GM23248 (cell line): ENCODE results near the gene BTBD19. TPM values are rescaled to one million over a fixed set of nuclear protein-coding genes. Genes with fewer than 3 reads are reported as not detected.
"Not testable (repeated sequence)": the region's sequence is repeated elsewhere in the genome, so short reads cannot be mapped to it uniquely, and the experiment has no call there.

Experiments used
- DNase-seq: peaks from one replicate; pipeline ENCODE4 v3.0.0-alpha.2; 2015
- H2AFZ ChIP-seq: fragments of 200-600 bp; sonication (generic); 2 replicates; pipeline ENCODE4 v1.6.1; 2016; ENCODE audit warnings: antibody characterized with exemption
- H3F3A ChIP-seq: fragments of 200-600 bp; sonication (generic); 2 replicates; pipeline ENCODE4 v1.6.1; 2016; ENCODE audit warnings: mild to moderate bottlenecking, antibody characterized with exemption, mixed run types; ENCODE audit not compliant: insufficient read depth
- H3K27ac ChIP-seq: fragments of 200-600 bp; sonication (generic); 2 replicates; pipeline ENCODE4 v1.5.1; 2016; ENCODE audit warnings: mild to moderate bottlenecking
- H3K27me3 ChIP-seq: fragments of 200-600 bp; sonication (generic); replicated peaks from 2 replicates; pipeline ENCODE4 v1.6.1; 2016; ENCODE audit warnings: mild to moderate bottlenecking; ENCODE audit not compliant: insufficient read depth
- H3K36me3 ChIP-seq: fragments of 200-600 bp; sonication (generic); 2 replicates; pipeline ENCODE4 v1.6.1; 2016; ENCODE audit warnings: low read depth, mild to moderate bottlenecking
- H3K4me1 ChIP-seq: fragments of 200-600 bp; sonication (generic); 2 replicates; pipeline ENCODE4 v1.6.1; 2016; ENCODE audit warnings: mild to moderate bottlenecking; ENCODE audit not compliant: insufficient read depth
- H3K4me2 ChIP-seq: fragments of 200-600 bp; sonication (generic); one replicate; pipeline ENCODE4 v1.6.1; 2016; ENCODE audit warnings: mild to moderate bottlenecking; ENCODE audit not compliant: unreplicated experiment
- H3K4me3 ChIP-seq: fragments of 200-600 bp; sonication (generic); 2 replicates; pipeline ENCODE4 v1.5.1; 2016; ENCODE audit warnings: mild to moderate bottlenecking
- H3K79me2 ChIP-seq: fragments of 200-600 bp; sonication (generic); 2 replicates; pipeline ENCODE4 v1.6.1; 2016; ENCODE audit warnings: mild to moderate bottlenecking; ENCODE audit not compliant: insufficient read depth
- H3K9ac ChIP-seq: fragments of 200-600 bp; sonication (generic); 2 replicates; pipeline ENCODE4 v1.6.1; 2016; ENCODE audit warnings: mild to moderate bottlenecking
- H3K9me2 ChIP-seq: fragments of 200-600 bp; sonication (generic); 2 replicates; pipeline ENCODE4 v1.6.1; 2016; ENCODE audit warnings: mixed run types, mild to moderate bottlenecking, moderate library complexity; ENCODE audit not compliant: insufficient read depth
- H3K9me3 ChIP-seq: fragments of 200-600 bp; sonication (generic); one replicate; pipeline ENCODE4 v1.6.1; 2017; ENCODE audit warnings: low read depth
- H4K20me1 ChIP-seq: fragments of 200-600 bp; sonication (generic); 2 replicates; pipeline ENCODE4 v1.6.0; 2016; ENCODE audit not compliant: insufficient read depth
- EZH2 ChIP-seq: fragments of 200-600 bp; sonication (generic); IDR thresholded peaks from 2 replicates; pipeline ENCODE4 v1.6.1; 2018; ENCODE audit warnings: antibody characterized with exemption, mild to moderate bottlenecking; ENCODE audit not compliant: insufficient read depth, poor library complexity, severe bottlenecking
- EZH2phosphoT487 ChIP-seq: fragments of 200-600 bp; sonication (generic); IDR thresholded peaks from 2 replicates; pipeline ENCODE4 v1.6.1; 2018; ENCODE audit warnings: antibody characterized with exemption, moderate library complexity, mild to moderate bottlenecking, low read depth; ENCODE audit not compliant: insufficient read depth
- WGBS, 2 experiments: methylation state at CpG; one replicate each; pipeline ENCODE4 v1.1.6; 2015 to 2017; ENCODE audit warnings: low lambda C conversion rate in 2 of 2, low coverage in 1 of 2; ENCODE audit errors: missing lambda C conversion rate in 2 of 2; 5-methylcytosine and 5-hydroxymethylcytosine counted together
- in situ Hi-C: fragments of 300-500 bp; cut with MboI; formaldehyde crosslinking; loops from 2 replicates; pipeline ENCODE4 v1.15.0; 2020
- polyA plus RNA-seq: library from polyadenylated mRNA; unstranded; fragments of >200 nt; fragmentation: Nextera tagmentation; extraction: Ambion mirVana; gene quantifications from 2 replicates; pipeline ENCODE4 v1.2.1, GENCODE V29; 2016
- total RNA-seq: library from RNA; depleted of rRNA; stranded (reverse); fragments of >200 nt; shearing (Covaris generic); gene quantifications from 2 replicates; pipeline ENCODE4 v1.2.3, GENCODE V29; 2014; rRNA removed

Gene BTBD19
- total RNA-seq (8.0 and 12.0 TPM in 2 replicates), polyA plus RNA-seq (9.4 and 12.1 TPM in 2 replicates)

DNA sequence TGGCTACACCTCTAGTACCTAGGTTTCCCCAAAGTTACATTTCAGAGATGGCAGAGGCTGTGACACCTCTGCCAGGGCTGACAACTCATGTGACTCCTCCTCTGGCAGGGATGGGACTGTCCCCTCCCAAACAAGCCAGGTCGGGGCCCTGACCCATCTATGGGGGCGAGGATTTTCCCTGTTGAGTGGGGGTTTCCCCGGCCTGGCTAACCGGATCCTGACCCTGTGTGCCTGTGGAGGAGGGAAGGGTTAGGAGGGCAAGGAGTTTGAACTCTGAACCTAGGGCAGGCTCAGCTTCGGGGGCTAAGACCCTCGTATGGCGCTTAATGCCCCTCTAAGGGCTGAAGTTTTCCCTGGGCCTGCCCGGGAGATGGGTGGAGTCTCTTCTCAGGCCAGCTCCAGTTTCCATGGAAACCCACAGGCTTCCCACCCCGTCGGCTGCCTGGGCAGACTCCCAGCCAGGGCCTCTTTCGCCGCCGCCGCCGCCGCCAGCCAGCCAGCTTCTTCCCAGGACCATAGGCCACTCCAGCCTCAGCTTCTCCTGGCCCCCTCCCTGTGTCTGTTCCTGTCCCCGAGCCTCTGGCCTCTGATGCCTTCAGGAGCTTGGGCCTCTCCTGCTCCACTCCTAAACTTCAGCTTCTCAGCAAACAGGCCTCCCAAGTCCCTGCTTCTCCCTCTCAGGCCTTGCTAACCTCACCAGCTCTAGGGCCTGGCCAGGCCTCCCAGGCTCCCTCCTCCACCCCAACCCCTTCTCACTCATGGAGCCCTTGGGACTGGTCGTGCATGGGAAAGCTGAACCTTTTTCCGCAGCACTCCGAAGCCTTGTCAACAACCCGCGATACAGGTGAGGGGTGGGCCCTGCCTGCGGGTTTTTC, at the start of gene BTBD19:
BTBD19 (plus strand) TSS at position 461 of the 875 bp plus-strand sequence; CDS start at position 759, 298 bp downstream.
- TF ChIP-seq EZH2phosphoT487 (no peak), EZH2 (no peak)
- peaks cover 51% of the 10 kb centered on the region for H3K79me2 ChIP-seq
- H3K4me2 ChIP-seq, result peak within 1 kb of the TSS; percentile 92

DNA sequence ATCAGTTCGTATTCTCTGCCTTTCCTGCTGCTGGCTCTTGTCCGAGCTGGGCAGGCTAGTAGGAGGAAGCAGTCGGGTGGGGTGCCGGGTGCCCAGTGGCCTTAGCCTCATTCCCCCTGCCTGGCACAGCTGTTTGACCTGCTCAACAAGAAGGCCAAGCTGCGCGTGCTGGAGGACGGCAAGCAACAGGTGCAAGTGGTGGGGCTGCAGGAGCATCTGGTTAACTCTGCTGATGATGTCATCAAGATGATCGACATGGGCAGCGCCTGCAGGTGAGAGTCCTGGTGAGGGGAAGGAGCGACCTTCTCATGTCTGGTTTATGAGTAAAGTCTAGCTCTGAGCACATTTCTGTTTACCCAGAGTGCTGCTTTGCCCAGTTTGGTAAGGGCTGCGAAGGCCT, 49.2 kb upstream of the BTBD19 start:
- in situ Hi-C loops, result no loop called here
- Histone ChIP-seq H3K27ac (no peak overlapping the region), H3K4me3 (no peak overlapping the region), H2AFZ (no peak overlapping the region), H3K79me2 (no peaks in the 10 kb centered on the region), H3K36me3 (no peaks in the 10 kb centered on the region), H3K4me2 (no peak overlapping the region), H3K27me3 (no peaks in the 10 kb centered on the region), H3K4me1 (no peaks in the 10 kb centered on the region), H3K9me3 (no peaks in the 10 kb centered on the region), H4K20me1 (no peaks in the 10 kb centered on the region), H3K9ac (no peak overlapping the region), H3F3A (no peaks in the 10 kb centered on the region), H3K9me2 (no peaks in the 10 kb centered on the region)
- no peak for DNase-seq
- TF ChIP-seq EZH2phosphoT487, result no peak
- no peak for TF ChIP-seq EZH2
- WGBS, 2 experiments, result 90 to 92% methylated on average over 11 of the region's 11 CpGs

More for the DNA sequence above, at the start of gene BTBD19:
- DNase-seq, result peak; percentile 98
- no peaks in the 10 kb centered on the region for H3K9me3 ChIP-seq
- H3K4me3 ChIP-seq, result peak within 1 kb of the TSS; percentile 72
- H3F3A ChIP-seq, result peaks cover 71% of the 10 kb centered on the region
- in situ Hi-C loops, result no loop called here
- H2AFZ ChIP-seq, result no peak within 1 kb of the TSS
- peaks cover 62% of the 10 kb centered on the region for H3K4me1 ChIP-seq
- no peaks in the 10 kb centered on the region for H4K20me1 ChIP-seq
- 9 to 11% methylated on average over 23 of the region's 23 CpGs for WGBS, 2 experiments
- H3K9me2 ChIP-seq, result no peaks in the 10 kb centered on the region
- H3K36me3 ChIP-seq, result peaks cover 11% of the 10 kb centered on the region; the same call in 1 of the 2 replicates
- H3K27me3 ChIP-seq, result no peaks in the 10 kb centered on the region
- H3K9ac ChIP-seq, result peak within 1 kb of the TSS; percentile 97
- peak within 1 kb of the TSS; percentile 100 for H3K27ac ChIP-seq

- Histone ChIP-seq H3F3A (no peaks in the 10 kb centered on the region), H3K27ac (no peak overlapping the region), H3K9me3 (no peaks in the 10 kb centered on the region), H3K4me3 (no peak overlapping the region), H3K27me3 (no peaks in the 10 kb centered on the region), H3K36me3 (no peaks in the 10 kb centered on the region), H3K9ac (no peak overlapping the region), H3K4me1 (no peaks in the 10 kb centered on the region), H3K79me2 (no peaks in the 10 kb centered on the region), H3K9me2 (no peaks in the 10 kb centered on the region), H4K20me1 (no peaks in the 10 kb centered on the region), H2AFZ (no peak overlapping the region), H3K4me2 (no peak overlapping the region)
- TF ChIP-seq EZH2phosphoT487 (no peak), EZH2 (no peak)
- DNase-seq, result no peak
- 79 to 84% methylated on average over 3 of the region's 3 CpGs for WGBS, 2 experiments
- in situ Hi-C loops, result no loop called here
Measured at GRCh38 chr1:44760876-44761275, 47.4 kb upstream of the BTBD19 start.

DNA sequence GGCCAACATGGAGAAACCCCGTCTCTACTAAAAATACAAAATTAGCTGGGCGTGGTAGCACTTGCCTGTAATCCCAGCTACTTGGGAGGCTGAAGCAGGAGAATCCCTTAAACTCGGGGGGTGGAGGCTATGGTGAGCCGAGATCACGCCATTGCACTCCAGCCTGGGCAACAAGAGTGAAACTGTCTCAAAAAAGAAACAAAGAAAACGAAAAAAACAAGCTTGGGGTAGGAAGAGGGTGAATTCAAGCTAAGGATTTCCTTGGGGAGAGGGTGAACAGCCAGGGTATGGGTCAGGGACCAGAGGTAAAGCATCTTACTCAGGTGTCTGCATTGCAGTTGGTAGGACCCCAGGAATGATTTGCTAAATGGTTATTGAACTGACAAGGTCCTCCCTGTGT, 41.9 kb upstream of the BTBD19 start:
- in situ Hi-C loops, H4K20me1 ChIP-seq, H3K4me3 ChIP-seq, H3K27me3 ChIP-seq, H3K36me3 ChIP-seq, H3K79me2 ChIP-seq, H3K4me1 ChIP-seq, H3K9me2 ChIP-seq, H3K27ac ChIP-seq, DNase-seq, H2AFZ ChIP-seq, H3F3A ChIP-seq, H3K4me2 ChIP-seq, H3K9ac ChIP-seq, H3K9me3 ChIP-seq: not testable (repeated sequence)
- WGBS, 2 experiments, result 98 to 99% methylated on average over 6 of the region's 6 CpGs
